Mucosa of rectum (tissue), 2 donors: Measurements from ENCODE around the gene TRIM60.
"Not testable (repeated sequence)": the region's sequence is repeated elsewhere in the genome, so short reads cannot be mapped to it uniquely, and the experiment has no call there.

Experiments used
- H3K27ac ChIP-seq, 2 donors: one replicate each; pipeline ENCODE4 v1.7.0; 2013; ENCODE audit warnings: inconsistent platforms in 2 of 2, low read depth in 2 of 2, low read length in 2 of 2
- H3K27me3 ChIP-seq, 2 donors: one replicate each; pipeline ENCODE4 v1.7.0; 2013; ENCODE audit warnings: low read length in 2 of 2; ENCODE audit not compliant: control insufficient read depth in 2 of 2, insufficient read depth in 2 of 2
- H3K36me3 ChIP-seq, 2 donors: one replicate each; pipeline ENCODE4 v1.7.0; 2013; ENCODE audit warnings: low read length in 2 of 2; ENCODE audit not compliant: control insufficient read depth in 2 of 2, insufficient read depth in 2 of 2
- H3K4me1 ChIP-seq, 2 donors: one replicate each; pipeline ENCODE4 v1.7.0; 2013; ENCODE audit warnings: low read length in 2 of 2, mild to moderate bottlenecking in 1 of 2; ENCODE audit not compliant: control insufficient read depth in 2 of 2, insufficient read depth in 2 of 2
- H3K4me3 ChIP-seq, 2 donors: one replicate each; pipeline ENCODE4 v1.7.0; 2013; ENCODE audit warnings: low read length in 2 of 2
- H3K9ac ChIP-seq, 2 donors: one replicate each; pipeline ENCODE4 v1.7.0; 2013; ENCODE audit warnings: low read length in 2 of 2, low read depth in 1 of 2, mild to moderate bottlenecking in 1 of 2
- H3K9me3 ChIP-seq, 2 donors: one replicate each; pipeline ENCODE4 v1.7.0; 2013; ENCODE audit warnings: low read length in 2 of 2; ENCODE audit not compliant: control insufficient read depth in 2 of 2
- donor health status: healthy.
- donor health status: Normal muscosa, but diverticular disease.

Gene TRIM60

DNA sequence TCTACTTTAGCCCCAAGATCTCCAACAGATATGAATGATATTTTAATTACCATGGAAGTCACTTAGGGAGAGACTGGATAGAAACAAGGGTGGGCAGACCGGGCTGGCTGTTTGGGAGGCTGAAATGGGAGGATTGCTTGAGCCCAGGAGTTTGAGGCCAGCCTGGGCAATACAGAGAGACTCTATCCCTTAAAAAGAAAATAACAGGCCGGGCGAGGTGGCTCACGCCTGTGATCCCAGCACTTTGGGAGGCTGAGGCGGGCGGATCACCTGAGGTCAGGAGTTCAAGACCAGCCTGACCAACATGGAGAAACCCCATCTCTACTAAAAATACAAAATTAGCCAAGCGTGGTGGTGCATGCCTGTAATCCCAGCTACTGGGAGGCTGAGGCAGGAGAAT lies 53.0 kb downstream of the TRIM60 start:
- not testable (repeated sequence) for H3K27ac ChIP-seq, H3K9ac ChIP-seq, H3K9me3 ChIP-seq, H3K4me1 ChIP-seq, H3K4me3 ChIP-seq, H3K27me3 ChIP-seq
- peaks cover 18 to 30% of the 10 kb centered on the region in 2 donors for H3K36me3 ChIP-seq

DNA sequence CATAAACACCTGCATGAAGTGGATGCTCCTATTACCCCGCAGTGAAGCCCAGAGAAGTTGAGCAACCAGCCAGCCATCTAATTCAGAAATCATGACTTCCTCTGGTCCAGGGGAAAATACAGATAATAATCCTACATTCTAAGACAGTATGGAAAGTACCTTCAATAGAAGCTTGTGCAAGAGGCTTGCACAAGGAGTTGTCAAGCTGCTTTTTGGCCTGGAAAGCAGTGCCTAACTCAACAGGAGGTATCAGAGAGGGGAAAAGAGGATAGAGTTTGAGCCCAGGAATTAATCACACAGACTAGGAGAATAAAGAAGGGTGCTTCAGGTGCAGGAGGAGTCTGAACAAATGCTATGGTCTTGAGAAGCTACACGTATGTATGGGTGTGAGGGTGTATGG lies 54.1 kb downstream of the TRIM60 start:
- H3K27me3 ChIP-seq: no peaks in the 10 kb centered on the region
- no peak overlapping the region for H3K9ac ChIP-seq
- H3K4me1 ChIP-seq: no peaks in the 10 kb centered on the region
- no peaks in the 10 kb centered on the region for H3K9me3 ChIP-seq
- peaks cover 18 to 30% of the 10 kb centered on the region in 2 donors for H3K36me3 ChIP-seq
- H3K27ac ChIP-seq: no peak overlapping the region
- no peak overlapping the region for H3K4me3 ChIP-seq

DNA sequence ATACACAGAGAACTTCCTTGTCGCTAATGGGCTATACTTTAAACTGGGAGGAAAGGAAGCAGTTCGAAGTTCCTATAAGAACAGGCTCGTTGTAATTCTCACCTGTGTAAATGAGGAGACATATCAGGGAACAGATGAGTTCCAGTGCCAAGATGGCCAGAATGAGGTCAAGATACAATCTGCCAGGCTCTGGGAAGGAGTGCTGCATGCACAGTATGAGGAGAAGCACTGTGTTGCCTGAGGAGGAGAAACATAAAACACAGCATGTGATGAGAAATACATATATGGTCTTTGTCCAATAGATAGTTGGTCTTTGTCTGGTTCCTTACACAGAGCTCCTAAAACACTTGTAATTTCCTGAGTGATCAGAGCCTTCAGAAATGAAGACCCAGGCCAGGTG lies 56.6 kb downstream of the TRIM60 start:
- Histone ChIP-seq H3K27ac (no peak overlapping the region), H3K9me3 (no peaks in the 10 kb centered on the region), H3K9ac (no peak overlapping the region), H3K4me1 (no peaks in the 10 kb centered on the region), H3K36me3 (peaks cover 18 to 30% of the 10 kb centered on the region in 2 donors), H3K27me3 (no peaks in the 10 kb centered on the region), H3K4me3 (no peak overlapping the region)
